K562 (cell line): ENCODE results near the gene GDF11. TPM values are rescaled to one million over a fixed set of nuclear protein-coding genes. Genes with fewer than 3 reads are reported as not detected.

ENCODE experiments used
- ATAC-seq: fragments of 200-7000 bp; cut with Tn5 transposase; 3 replicates; pipeline ENCODE4 v1.9.1; 2020; ENCODE audit warnings: moderate library complexity
- BruUV-seq: library from RNA; stranded (reverse); fragments of 400-500 nt; replicated peaks from 2 replicates; lab custom pipeline; 2021; lab: Mats Ljungman, UMichigan
- CTCF ChIA-PET: fragments of 300-600 bp; formaldehyde crosslinking; extraction: SDS; loops from one replicate; lab custom pipeline; 2021; ENCODE audit warnings: low intra/inter-chr PET ratio; lab: Yijun Ruan, JAX
- POLR2A ChIA-PET: fragments of 300-600, 350-650 bp; sonication (Branson Sonifier 250); formaldehyde crosslinking; extraction: SDS; loops from one replicate; lab custom pipeline; 2021; ENCODE audit warnings: antibody characterized with exemption, inconsistent platforms; lab: Yijun Ruan, JAX
- DNase-seq, 4 experiments: peaks; one replicate each; pipeline versions ENCODE4 v3.0.0 to v3.0.0-alpha.2; 2011 to 2018; ENCODE audit warnings: low spot score in 3 of 4, mixed read lengths in 3 of 4; ENCODE audit errors: extremely low read depth in 1 of 4
- FAIRE-seq: peaks from 2 replicates; lab custom pipeline; 2011; peaks lifted over from hg19 to GRCh38; lab: Jason Lieb, UNC
- H2AFZ ChIP-seq: 2 replicates; pipeline ENCODE4 v1.6.0; 2011; ENCODE audit warnings: low read depth, low read length, control low read depth, inconsistent platforms
- H3K27ac ChIP-seq: fragments of 200-600 bp; 3 replicates; pipeline ENCODE4 v1.8.0; 2011; ENCODE audit warnings: low read depth, mild to moderate bottlenecking, control low read depth, inconsistent platforms, low read length, moderate library complexity, mixed read lengths; ENCODE audit errors: extremely low read depth
- H3K27me3 ChIP-seq, 2 experiments: fragments of 300-600 bp in 1 of 2; 2 replicates in 1 of 2; 3 replicates in 1 of 2; pipeline versions ENCODE4 v1.6.0 to v1.8.0; 2011; ENCODE audit warnings: inconsistent platforms in 2 of 2, low read length in 2 of 2, mild to moderate bottlenecking in 1 of 2, mixed read lengths in 1 of 2, moderate library complexity in 1 of 2; ENCODE audit not compliant: control insufficient read depth in 2 of 2, insufficient read depth in 2 of 2
- H3K36me3 ChIP-seq: fragments of 300-600 bp; 3 replicates; pipeline ENCODE4 v1.8.0; 2011; ENCODE audit warnings: mild to moderate bottlenecking, low read length, inconsistent platforms; ENCODE audit not compliant: control insufficient read depth, insufficient read depth
- H3K4me1 ChIP-seq, 2 experiments: fragments of 200-600 bp in 1 of 2; replicated peaks in 1 of 2; 2 replicates in 1 of 2; 3 replicates in 1 of 2; pipeline versions ENCODE4 v1.5.1 to v1.8.0; 2011; ENCODE audit warnings: inconsistent platforms in 2 of 2, low read length in 2 of 2, mild to moderate bottlenecking in 1 of 2, mixed read lengths in 1 of 2, moderate library complexity in 1 of 2; ENCODE audit not compliant: control insufficient read depth in 2 of 2, insufficient read depth in 2 of 2
- H3K4me2 ChIP-seq: 2 replicates; pipeline ENCODE4 v1.6.1; 2011; ENCODE audit warnings: low read length, control low read depth, inconsistent platforms, mixed read lengths; ENCODE audit not compliant: insufficient read depth
- H3K4me3 ChIP-seq: fragments of 200-600 bp; sonication (generic), shearing (Covaris generic); 2 replicates; pipeline ENCODE4 v1.5.1; 2016; ENCODE audit warnings: control low read depth, inconsistent platforms
- H3K79me2 ChIP-seq: fragments of 200-600 bp; 3 replicates; pipeline ENCODE4 v1.8.0; 2011; ENCODE audit warnings: low read length, inconsistent platforms; ENCODE audit not compliant: control insufficient read depth, insufficient read depth
- H3K9ac ChIP-seq, 2 experiments: 2 replicates each; pipeline versions ENCODE4 v1.6.0 to v1.6.1; 2011; ENCODE audit warnings: low read depth in 2 of 2, low read length in 2 of 2, control low read depth in 1 of 2, inconsistent platforms in 1 of 2, mild to moderate bottlenecking in 1 of 2, mixed read lengths in 1 of 2; ENCODE audit not compliant: insufficient read depth in 1 of 2
- H3K9me1 ChIP-seq: one replicate; pipeline ENCODE4 v1.6.0; 2011; ENCODE audit warnings: inconsistent platforms, mild to moderate bottlenecking, low read length, moderate library complexity; ENCODE audit not compliant: control insufficient read depth, insufficient read depth
- H3K9me3 ChIP-seq: replicated peaks from 2 replicates; pipeline ENCODE4 v1.5.1; 2011; ENCODE audit warnings: low read depth, low read length, inconsistent platforms; ENCODE audit not compliant: control insufficient read depth, insufficient read depth
- H4K20me1 ChIP-seq: replicated peaks from 2 replicates; pipeline ENCODE4 v1.6.1; 2011; ENCODE audit warnings: low read length, inconsistent platforms, mixed read lengths; ENCODE audit not compliant: control insufficient read depth, insufficient read depth
- EHMT2 ChIP-seq: fragments of 450-650 bp; IDR thresholded peaks from 2 replicates; pipeline ENCODE4 v1.6.1; 2018; ENCODE audit warnings: antibody characterized with exemption
- NFIC ChIP-seq: fragments of 450-650 bp; IDR thresholded peaks from 2 replicates; pipeline ENCODE4 v1.6.1; 2017; ENCODE audit warnings: mild to moderate bottlenecking, inconsistent platforms
- TCF7L2 ChIP-seq: fragments of 150-350 bp; IDR thresholded peaks from 2 replicates; pipeline ENCODE4 v1.6.1; 2016; ENCODE audit warnings: low read depth, mild to moderate bottlenecking, low read length, moderate library complexity
- ZNF24 ChIP-seq: fragments of 450-650 bp; IDR thresholded peaks from 2 replicates; pipeline ENCODE4 v1.6.1; 2016
- WGBS: fragments of 100-300 bp; shearing (Covaris generic); methylation state at CpG from one replicate; pipeline ENCODE4 v1.1.6; 2016; ENCODE audit warnings: low coverage, mixed read lengths; ENCODE audit not compliant: insufficient coverage; ENCODE audit errors: missing lambda C conversion rate; 5-methylcytosine and 5-hydroxymethylcytosine counted together
- in situ Hi-C: fragments of 300-500 bp; cut with MboI; formaldehyde crosslinking; loops from 4 replicates; pipeline ENCODE4 v1.15.0; 2018; ENCODE audit warnings: inconsistent platforms, mixed read lengths
- intact Hi-C: fragments of 100-400 bp; cut with micrococcal nuclease; formaldehyde crosslinking; loops from 2 replicates; pipeline ENCODE4 v1.14.2; 2022
- polyA plus RNA-seq, 8 experiments: library from polyadenylated mRNA; depleted of rRNA in 4 of 8; stranded (reverse) in 5 of 8; unstranded in 3 of 8; fragments of >200 nt; fragmentation: Nextera tagmentation in 2 of 8; fragmentation: Illumina TruSeq in 1 of 8; extraction: Ambion mirVana in 2 of 8; extraction: Trizol in 1 of 8; gene quantifications; 2 replicates each; pipeline versions ENCODE4 v1.2.1 to v1.2.3, GENCODE V29; 2011 to 2014; ENCODE audit warnings: inconsistent platforms in 1 of 8, missing spikeins in 1 of 8
- total RNA-seq, 7 experiments: library from RNA; depleted of rRNA in 6 of 7; stranded (reverse); fragments of >200 nt in 6 of 7; fragmentation: Illumina TruSeq in 2 of 7; extraction: Trizol in 2 of 7; gene quantifications; 2 replicates each; pipeline versions ENCODE4 v1.2.1 to v1.2.3, GENCODE V29; 2011 to 2021; ENCODE audit warnings: low replicate concordance in 1 of 7

Gene GDF11
- total and polyA plus RNA-seq, 9 of the 15 experiments (the other 6 are each of a cell fraction or from before 2014, with no cell fraction given) = 1.4 to 15.7 (median 4.8) TPM

DNA sequence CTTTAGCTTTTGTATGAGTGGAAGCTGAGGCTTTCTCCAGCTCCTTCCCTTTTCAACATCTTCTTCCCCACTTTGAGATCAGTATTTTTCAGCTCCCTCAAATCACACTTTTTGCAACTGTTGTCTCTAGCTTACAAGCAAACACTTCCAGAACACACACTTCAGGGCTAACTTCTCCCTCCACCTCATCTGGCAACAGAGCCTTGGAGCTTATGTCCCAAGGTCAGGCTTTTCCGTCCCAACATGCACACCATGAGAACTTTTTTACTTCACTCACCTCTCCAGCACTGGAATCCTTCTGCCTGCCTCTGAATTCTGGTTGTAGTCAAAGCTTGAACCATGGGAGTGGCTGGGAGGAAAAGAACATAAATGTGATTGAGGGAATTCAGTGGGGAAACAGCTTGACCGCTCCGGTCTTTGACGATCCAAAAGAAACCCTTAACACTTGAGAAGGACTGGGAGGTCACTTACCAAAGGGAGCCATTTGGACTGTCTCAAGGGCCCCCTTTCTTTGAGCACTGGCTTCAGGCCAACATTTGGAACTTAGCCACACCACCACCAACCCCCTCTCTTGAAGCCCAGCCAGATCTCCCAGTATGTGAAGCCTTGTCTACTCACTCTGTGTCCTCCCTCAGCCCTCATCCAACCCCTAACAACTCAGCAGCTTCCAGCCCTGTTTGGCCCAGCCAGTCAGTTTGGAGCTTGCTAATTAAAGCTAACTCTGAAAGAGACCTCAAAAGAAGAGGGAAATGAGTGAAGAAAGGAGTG, 31.0 kb upstream of the GDF11 start:
- no peak for FAIRE-seq
- BruUV-seq = no TSS peak
- Histone ChIP-seq H3K79me2 (peaks cover 5% of the 10 kb centered on the region; the same call in 2 of the 3 replicates), H3K4me1 (peaks cover 23 to 27% of the 10 kb centered on the region in 2 experiments; a peak in 4 of 5 replicates), H3K9me3 (no peaks in the 10 kb centered on the region), H4K20me1 (no peaks in the 10 kb centered on the region; the same call in 1 of the 2 replicates), H3K36me3 (no peaks in the 10 kb centered on the region), H3K9ac (peak overlapping the region in 1 of 2 experiments; percentile 32; a peak in 1 of 4 replicates), H2AFZ (peak overlapping the region; percentile 75), H3K27ac (no peak overlapping the region), H3K4me3 (no peak overlapping the region), H3K9me1 (no peaks in the 10 kb centered on the region), H3K4me2 (no peak overlapping the region), H3K27me3 (peaks cover 10 to 15% of the 10 kb centered on the region in 2 experiments; a peak in 4 of 5 replicates)
- in situ Hi-C loops (no loop called here), intact Hi-C loops (no loop called here)
- DNase-seq = peak in 1 of 4 experiments; percentile 50
- 76% methylated on average over 4 of the region's 4 CpGs for WGBS
- CTCF ChIA-PET = no interaction called here
- TF ChIP-seq EHMT2 (0 out of 2 replicates have a peak, but pooled peaks have one; percentile 23), ZNF24 (peak; percentile 72), NFIC (peak; percentile 82), TCF7L2 (no peak)
- POLR2A ChIA-PET = interaction anchor here (0.5 to 1.6 kb wide), 9 partner anchors 9 to 925 kb away, joined by 3 to 9 read pairs (median 5); no protein-coding TSS in a partner anchor
- 0 out of 3 replicates have a peak, but pooled peaks have one; percentile 9 for ATAC-seq
